Keratinocyte (primary cell): ENCODE results near the gene TSPAN2.

Experiments
- EZH2 ChIP-seq: IDR thresholded peaks from one replicate; pipeline ENCODE4 v1.6.1; 2012; ENCODE audit warnings: inconsistent platforms, mild to moderate bottlenecking, low read length, moderate library complexity
- TF ChIP-seq, protein P1 (sequence below), 3 experiments: IDR thresholded peaks in 1 of 3; conservative IDR thresholded peaks in 1 of 3; optimal IDR thresholded peaks in 1 of 3; 2 replicates in 2 of 3; 3 replicates in 1 of 3; pipeline versions ENCODE3 to v1.5.1; 2011; ENCODE audit warnings: low read length in 3 of 3, mild to moderate bottlenecking in 3 of 3, moderate library complexity in 2 of 3, control low read depth in 1 of 3, inconsistent platforms in 1 of 3; ENCODE audit not compliant: insufficient read depth in 2 of 3; ENCODE audit errors: extremely low read depth in 1 of 3

DNA sequence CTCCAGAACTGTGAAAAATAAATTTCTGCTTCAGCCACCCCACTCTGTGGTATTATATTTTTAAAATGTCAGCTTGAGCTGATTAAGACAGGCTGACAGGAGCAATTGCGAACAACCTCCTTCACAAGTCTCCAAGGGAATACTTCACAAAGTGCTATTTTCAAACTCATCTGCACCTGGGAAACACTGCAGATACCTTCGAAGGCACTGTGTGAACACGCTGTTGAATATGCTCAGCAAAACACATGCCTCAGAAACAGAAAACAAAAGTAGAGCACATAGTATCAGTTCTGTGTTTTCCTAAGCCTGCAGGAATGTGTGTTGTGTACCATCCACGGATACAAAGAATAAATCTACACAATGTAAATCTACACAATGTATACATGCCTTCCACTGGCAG is 10.6 kb downstream of the TSPAN2 start:
- TF ChIP-seq, protein P1, sequence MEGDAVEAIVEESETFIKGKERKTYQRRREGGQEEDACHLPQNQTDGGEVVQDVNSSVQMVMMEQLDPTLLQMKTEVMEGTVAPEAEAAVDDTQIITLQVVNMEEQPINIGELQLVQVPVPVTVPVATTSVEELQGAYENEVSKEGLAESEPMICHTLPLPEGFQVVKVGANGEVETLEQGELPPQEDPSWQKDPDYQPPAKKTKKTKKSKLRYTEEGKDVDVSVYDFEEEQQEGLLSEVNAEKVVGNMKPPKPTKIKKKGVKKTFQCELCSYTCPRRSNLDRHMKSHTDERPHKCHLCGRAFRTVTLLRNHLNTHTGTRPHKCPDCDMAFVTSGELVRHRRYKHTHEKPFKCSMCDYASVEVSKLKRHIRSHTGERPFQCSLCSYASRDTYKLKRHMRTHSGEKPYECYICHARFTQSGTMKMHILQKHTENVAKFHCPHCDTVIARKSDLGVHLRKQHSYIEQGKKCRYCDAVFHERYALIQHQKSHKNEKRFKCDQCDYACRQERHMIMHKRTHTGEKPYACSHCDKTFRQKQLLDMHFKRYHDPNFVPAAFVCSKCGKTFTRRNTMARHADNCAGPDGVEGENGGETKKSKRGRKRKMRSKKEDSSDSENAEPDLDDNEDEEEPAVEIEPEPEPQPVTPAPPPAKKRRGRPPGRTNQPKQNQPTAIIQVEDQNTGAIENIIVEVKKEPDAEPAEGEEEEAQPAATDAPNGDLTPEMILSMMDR (optimal IDR thresholded peaks at IDR 0.05 in 1 of 3, IDR thresholded peaks at IDR 0.05 in 1 of 3, conservative IDR thresholded peaks at IDR 0.05 in 1 of 3; ENCODE audit: extremely low read depth in 1 of 3, insufficient read depth in 2 of 3, low read length in 3 of 3): no peak
- TF ChIP-seq EZH2: no peak
